ENCODE measurements around the gene CAPN10.

CAPN10 gene

DNA sequence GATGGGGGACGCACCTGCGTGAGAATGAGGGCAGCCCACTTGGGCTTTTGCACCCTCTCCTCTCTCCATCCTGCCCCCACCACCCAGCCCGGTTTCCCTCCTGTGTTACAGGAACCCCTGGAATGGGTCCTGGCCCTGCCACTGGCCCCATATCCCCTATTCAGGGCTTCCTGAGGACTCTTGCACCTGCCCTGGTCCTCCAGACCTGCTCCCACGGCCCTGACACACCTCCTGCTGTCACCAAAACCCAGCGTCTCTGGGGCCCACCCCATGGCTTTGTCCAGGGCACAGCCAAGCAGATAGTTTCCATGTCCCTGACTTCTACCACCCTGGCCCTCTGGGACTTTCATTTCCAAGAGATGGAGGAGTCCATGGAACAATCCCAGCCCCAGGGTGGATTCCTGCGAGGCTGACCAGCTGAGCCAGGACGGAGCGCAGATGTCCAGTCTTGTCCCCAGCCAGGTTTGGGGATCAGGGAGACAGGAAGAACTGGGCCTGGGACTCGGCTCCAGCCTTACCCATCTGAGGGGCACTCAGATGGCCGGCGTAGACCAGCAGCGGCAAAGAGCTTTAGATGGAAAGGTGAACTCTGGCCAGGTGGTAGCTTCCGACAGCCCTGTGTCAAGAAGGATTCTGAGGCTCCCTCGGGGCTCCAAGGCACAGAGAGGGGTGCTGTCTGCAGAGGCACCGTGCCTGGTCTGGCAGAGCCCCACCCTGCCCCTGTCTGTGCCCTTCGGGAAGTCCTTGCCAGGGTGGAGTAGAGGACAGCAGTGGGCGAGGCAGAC is 50.8 kb downstream of the CAPN10 start:
- no peak for DNase-seq (ENCODE audit: low read depth in 2 of 2)

DNA sequence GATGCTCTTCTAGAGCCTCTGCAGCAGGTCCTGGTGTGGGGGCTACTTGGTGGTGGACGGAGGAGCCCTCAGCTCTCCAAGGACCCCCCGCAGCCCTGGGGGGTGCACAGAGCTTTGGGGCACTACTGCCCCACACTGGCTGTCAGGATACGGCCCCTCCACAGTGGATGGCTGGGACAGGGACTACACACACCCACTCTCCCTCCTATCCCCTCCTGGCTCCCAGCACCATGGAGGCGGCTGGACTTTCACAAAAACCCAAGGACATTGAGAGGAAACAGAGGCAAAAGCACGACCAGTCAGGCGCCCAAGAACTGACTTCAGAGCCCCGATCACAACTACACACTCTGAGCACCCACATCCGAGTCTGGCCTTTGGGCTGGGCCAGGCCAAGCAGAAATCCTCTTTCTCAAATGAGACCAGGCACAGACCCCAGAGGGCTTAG is 51.4 kb downstream of the CAPN10 start:
- DNase-seq (ENCODE audit: low read depth in 2 of 2): no peak

DNA sequence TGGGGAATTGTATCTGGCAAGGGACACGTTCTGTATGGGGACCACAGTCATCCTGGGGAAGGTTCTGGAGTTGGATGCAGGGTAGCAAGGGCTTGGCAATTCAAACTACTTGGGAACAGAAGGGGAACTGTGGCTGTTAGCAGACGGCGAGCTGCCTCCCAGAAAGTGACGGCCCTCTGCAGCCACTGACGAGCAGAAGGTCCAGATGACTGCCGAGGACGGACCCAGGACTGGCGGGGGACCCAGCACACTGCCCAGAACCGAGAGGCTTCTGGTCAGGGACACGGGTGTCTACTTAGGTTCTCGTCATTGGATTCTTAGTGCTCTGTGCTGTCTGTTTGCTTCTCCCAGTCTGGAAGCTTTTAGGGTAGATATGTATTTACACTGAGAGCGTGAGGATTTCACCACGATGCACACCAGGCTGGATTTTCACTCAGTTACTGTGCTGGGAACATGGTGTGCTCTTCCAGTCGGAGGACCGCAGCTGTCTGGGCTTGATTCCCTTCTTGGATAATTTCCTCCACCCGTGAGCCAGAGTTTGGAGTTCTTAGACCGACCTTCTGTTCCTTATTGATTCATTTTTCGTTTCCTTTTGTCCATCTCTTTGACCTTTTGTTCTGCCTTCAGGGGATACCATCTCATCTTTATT is 52.1 kb downstream of the CAPN10 start:
- no peak for DNase-seq (ENCODE audit: low read depth in 2 of 2)

DNA sequence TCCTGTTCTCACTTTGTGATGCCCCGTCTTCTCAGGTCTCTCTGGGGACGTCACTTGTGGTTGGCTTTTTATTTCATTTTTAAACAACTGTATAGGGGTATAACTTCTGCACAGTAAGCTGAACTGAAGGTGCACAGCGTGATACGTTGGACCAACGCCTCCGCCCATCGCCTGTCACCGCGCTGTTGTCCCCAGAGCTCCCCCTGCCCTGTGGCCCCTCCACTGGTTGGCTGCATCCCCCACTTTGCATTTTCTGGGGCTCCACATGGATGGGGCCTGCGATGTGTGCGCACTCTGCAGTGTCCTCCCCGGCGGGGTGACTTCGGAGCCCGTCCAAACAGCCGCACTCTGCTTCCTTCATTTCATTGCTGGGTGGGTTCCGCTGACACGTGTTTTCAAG is 53.0 kb downstream of the CAPN10 start:
- no peak for DNase-seq (ENCODE audit: low read depth in 2 of 2)

DNA sequence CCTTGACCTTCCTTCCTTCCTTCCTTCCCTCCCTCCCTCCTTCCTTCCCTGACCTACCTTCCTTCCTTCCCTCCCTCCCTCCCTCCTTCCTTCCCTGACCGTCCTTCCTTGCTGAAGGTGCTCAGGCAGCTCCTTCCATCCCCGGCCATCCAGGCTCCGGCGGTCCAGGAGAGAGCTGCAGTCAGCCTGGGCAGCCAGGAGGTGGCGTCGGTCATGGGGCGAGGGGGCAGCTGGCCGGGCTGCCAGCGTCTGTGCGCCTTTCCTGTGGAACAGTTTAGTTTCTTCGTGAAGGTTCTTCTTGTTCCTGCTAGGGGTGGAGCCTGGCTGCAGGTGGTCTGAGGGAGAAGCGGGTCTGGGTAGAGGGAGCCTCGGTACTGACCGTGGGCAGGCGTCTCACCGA is 54.4 kb downstream of the CAPN10 start:
- DNase-seq (ENCODE audit: low read depth in 2 of 2): no peak

DNA sequence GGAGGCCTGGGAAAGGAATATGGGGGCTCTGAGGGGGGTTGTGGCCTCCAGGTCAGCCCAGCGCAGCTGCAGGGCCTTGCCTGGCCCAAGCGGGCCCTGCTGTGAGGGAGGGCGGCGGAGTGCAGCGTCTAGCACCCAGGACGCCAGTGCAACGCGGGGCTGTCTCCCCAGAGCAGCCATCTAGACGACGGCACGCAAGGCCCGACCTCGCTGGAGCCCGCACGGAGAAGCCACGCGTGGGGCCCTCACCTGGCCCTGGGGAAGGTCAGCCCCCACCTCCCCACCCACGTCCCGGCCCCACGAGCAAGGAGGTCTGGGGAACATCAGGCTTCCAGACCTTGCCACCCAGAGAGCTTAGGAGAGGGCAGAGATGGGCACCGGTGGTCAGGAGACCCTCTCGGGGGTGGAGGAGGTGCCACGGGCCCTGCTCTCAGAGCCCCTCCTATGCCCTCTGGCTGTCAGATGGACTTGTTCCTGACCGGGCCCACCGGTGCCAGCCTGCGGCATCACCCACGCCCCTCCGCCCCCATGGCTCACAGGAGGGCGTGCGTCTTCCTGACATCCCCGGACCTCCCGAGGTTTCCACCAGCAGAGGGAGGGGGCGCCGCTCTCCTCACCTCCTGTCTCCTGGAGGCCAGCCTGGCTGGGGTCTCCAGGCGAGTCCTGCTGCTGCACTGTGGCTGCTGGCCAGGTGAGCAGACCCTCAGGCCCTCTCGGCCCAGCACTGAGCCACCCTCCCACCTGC is 55.7 kb downstream of the CAPN10 start:
- no peak for DNase-seq (ENCODE audit: low read depth in 2 of 2)

DNA sequence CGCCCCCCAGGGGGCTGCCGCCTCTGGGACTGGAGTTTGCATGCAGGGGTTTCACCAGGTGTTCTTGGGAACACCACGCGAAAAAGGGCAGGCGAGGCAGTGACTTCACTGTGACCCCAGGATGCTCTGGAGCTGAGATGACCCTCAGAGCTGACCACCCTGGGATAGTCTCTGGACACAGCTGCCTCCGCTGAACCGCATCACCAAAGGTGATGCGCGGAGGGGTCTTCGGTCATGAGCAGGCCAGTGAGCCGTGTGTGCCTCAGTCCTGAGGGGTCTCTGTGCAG is 56.2 kb downstream of the CAPN10 start:
- no peak for DNase-seq (ENCODE audit: low read depth in 2 of 2)

DNA sequence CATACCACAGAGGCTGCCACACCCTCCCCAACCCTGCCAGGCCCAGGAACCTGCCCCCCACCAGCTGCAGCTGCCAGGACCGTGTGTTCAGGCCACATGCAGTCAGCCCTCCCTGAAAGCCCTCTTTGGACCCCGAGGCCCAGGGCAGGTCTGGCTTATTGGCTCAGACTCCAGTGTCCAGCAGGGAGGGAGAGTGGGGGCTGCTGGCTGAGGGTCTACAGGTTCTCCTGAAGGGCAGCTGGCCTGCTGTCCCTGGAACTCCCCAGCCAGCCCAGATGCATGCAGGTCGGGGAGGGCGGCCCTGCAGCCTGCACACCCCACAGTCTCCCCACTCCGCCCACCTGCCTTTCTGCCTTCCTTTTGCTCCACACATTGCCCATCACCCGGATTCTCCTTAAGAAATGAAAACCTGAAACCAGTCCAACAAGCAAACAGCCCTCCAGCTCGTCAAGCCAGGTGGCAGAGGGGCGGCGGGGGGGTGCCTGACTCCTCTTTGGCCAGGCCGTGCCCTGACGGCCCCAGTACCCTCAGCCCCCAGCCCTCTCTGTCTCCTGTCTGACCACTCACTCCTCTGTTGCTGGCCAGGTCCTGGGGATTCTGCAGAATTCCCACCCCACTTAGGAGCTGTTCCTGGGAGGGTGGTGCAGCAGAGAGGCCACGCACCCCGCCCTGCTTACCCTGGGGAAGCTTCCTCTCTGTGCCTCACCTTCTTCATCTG is 56.7 kb downstream of the CAPN10 start:
- DNase-seq (ENCODE audit: low read depth in 2 of 2): no peak

DNA sequence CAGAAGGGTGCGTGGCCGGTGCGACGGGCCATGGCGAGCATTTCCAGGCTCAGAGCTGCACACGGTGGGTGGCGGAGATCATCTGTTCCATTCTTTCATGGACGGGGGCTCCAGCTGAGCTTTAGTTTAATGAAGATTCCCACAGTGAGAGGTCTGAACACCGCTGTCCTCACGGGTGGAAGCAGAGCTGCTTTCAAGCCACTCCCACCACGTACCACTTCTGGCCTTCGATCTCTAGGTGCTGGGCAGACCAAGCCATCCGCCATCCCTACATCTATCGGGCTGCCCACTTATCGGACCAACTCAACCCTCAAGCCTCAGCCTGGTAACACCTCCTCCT is 57.2 kb downstream of the CAPN10 start:
- no peak for DNase-seq (ENCODE audit: low read depth in 2 of 2)

DNA sequence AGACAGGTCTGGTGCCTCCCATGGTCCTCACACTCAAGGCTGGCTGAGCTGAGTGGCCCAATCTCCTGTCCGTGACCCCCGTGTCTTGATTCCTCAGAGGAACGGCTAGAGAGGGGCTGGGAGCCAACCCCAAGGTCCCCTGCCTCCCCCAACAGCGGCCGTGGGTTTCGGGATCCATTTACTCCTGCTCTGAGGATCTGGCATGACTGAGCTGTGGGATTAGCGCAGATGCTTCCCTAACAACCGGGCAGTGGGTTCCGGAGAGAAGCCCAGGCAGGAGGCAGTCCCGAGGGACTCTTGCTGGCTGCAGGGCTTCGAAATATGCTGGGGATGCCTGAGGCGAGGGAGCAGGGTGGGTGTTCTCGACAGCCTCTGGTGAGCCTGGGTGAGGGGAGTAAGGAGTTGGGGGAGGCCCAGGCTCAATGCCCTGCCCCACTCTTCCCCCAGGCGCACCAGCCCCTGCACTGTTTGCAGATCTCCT is 57.7 kb downstream of the CAPN10 start:
- no peak for DNase-seq (ENCODE audit: low read depth in 2 of 2)

DNA sequence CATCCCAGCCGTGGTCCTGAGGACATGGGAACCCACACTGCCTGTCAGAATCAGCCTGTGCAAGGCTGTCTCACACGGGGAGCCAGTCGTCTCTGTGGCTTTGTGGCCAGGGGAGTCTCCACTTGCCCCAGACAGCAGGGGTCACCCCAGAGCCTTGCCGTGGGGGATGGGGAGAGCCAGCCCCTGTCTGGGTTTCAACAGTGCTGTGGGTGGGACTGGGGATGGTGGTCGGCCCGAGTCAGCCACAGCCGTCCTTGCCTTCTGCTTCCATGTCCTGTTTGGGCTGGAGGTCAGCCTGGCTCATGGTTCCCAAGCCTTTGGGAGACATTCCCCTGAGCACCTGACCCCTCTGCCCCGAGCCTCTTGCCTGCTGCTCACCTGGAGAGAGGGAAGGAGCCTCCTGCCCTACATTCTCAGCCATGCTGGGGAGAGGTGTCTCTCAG is 58.3 kb downstream of the CAPN10 start:
- DNase-seq (ENCODE audit: low read depth in 2 of 2): no peak

DNA sequence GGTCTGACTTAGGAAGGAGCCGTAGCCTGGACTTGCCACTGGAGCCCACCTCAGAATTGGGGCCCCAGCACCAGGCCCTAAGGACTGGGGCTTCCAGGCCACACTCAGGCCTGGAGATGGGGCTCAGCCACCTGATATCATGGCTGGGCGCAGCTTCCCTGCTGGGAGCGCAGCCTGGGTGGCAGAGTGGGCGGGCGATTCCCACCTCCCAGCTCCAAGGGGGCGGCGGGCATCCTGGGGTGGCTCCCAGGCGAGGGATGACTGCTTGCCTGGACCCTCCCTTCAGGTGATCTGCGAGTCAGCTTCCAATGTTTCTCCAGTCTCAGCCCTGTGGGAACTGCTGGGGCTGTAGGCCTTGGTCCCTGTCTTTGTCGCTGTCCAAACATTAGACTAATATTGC is 58.8 kb downstream of the CAPN10 start:
- DNase-seq (ENCODE audit: low read depth in 2 of 2): no peak

DNA sequence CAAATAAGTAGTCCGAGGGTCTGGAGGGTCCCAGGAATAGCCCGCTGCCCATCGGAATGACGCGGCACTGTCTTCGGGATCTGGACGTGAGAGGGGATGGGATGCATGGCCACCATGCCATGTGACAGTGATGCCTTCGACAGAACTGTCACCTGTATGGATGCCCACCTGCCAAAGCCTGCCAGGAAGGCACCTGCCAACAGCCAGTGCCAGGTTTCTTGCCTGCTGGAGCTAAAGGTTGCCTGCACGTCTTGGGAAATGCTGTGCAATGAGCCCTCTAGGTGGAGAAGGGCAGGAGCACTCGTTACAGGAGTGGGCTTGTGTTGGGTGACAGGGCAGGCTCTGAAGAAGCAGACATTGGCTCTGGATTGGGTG is 59.3 kb downstream of the CAPN10 start:
- DNase-seq (ENCODE audit: low read depth in 2 of 2): no peak

DNA sequence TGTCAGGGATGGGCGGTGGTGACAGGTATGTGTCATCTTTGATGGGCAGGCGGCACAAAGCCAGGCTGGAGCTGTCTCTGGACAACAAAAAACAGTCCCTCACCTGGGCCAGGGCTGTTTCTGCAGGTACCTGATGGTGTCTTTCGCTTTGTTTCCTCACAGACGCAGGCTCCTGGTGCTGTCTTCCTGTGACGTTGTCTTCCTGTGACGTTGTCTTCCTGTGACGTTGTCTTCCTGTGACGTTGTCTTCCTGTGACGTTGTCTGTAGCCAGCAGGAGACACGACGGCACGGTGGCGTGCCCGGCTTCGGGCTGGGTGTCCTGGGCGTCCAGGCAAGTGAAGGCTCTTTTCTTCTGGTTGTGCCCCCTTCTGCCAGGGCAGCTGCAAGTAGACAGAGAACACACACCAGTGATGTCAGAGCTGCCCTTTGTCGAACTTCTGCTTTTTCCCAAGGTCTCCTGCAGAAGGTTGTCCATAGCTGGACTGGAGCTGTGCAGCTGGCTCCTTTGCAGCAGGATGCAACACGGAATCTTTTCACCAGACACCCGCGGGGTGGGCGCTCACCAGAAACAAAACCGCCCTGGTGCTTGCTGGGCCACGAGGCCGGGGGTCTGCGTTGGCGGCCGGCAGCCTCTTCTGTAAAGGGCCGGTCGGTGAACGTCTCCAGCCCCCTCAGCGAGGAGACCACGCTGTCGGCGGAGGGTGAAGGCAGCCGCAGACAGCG is 59.8 kb downstream of the CAPN10 start:
- no peak for DNase-seq (ENCODE audit: low read depth in 2 of 2)

DNA sequence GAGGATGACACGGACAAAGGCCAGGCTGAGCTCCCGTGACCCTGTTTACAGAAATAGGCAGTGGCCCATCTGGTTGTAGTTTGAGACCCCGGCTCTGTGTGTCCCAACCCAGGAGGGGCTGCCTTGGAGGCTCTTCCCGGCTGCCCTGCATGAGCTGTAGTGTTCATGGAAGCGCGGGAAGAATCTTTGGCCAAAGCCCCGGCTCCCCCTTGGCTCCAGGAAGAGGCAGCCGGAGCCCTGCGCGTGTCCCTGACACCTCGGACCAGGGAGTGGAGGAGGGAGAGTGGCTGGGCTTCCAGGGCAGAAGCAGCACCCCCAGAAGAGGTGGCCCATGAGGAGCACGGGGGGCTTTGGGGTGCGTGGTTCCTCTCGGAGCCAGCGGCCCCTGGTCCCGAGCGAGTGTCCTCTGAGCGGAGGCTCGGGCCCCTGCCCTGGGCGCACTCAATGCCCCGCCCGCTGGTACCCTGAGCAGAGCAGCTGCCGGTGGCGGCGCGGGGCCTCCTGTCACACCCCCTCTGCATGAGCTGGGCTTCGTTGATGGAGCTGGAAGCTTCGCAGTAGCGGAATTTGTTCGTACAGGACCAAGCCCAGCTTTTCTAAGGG is 60.5 kb downstream of the CAPN10 start:
- DNase-seq (ENCODE audit: low read depth in 2 of 2): no peak

DNA sequence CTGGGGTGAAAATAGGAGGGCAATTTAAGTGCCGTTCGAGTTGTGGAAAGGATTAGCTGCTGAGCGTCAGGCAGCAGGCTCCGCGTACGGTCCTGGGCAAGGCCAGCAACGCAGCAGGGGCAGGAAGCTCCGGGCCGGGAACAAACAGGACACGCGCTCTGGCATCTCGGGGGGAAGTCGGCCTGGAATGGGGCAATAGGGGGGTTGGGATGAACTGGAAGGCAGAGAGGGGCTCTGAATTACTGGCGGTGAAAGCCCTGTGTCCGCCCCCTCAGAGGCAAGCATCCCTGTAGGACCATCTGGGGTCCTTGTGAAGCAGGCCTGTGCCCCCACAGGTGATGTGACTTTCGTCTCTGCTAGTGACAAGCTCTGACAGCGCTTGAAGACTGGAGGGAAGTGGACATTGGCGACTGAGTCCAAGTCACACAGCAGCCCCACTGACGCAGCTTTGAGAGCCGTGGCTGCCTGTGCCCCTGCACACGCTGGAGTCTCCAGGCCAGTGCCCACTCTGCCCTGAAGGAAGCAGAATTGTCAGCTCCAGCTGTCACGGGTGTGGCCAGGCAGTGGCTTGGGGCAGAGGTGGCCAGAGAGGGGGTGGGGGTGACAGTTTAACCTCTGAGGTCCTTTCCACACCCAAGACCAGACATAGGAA is 61.1 kb downstream of the CAPN10 start:
- no peak for DNase-seq (ENCODE audit: low read depth in 2 of 2)

DNA sequence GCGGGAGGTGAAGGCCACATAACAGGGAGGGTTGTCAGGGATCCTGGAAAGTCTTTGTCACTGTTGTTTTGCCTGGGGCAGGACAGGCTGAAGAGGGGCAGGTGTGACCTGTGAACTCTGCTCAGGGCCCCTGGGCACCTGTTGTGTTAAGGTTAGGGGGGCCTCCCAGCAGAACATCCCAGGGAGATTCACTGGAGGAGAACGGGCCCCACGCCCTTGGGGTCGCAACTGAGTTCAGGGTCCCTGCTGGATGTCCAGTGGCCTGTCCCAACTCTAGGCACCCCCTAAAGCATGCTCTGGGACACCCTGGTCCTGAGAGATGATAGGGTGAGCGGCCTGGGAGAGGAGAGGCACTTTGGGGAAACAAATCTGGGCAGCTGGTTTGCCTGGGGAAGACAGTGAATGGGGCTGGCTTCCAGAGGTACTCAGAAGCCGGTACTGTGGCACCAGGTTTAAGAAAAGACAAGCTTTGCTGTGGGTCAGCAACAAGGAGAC is 61.7 kb downstream of the CAPN10 start:
- DNase-seq (ENCODE audit: low read depth in 2 of 2): no peak

Data from activated CD8-positive, alpha-beta memory T cell treated with anti-CD3 and anti-CD28 coated beads for 4 hours (primary cell).